ENCODE data around the gene CPVL.

CPVL gene

GRCh38 chr7:29040579-29040925 is 105.8 kb downstream of the CPVL start:
- no peak for DNase-seq

GRCh38 chr7:29039821-29040578 is 106.3 kb downstream of the CPVL start:
- DNase-seq, result no peak

GRCh38 chr7:29038463-29038862 is 107.9 kb downstream of the CPVL start:
- DNase-seq, result no peak

GRCh38 chr7:29035044-29035740 is 111.1 kb downstream of the CPVL start:
- DNase-seq, result no peak

- no peak for DNase-seq
Measured at GRCh38 chr7:29033584-29033983, 112.8 kb downstream of the CPVL start.

- DNase-seq, result no peak
Measured at GRCh38 chr7:29032146-29032545, 114.2 kb downstream of the CPVL start.

GRCh38 chr7:29030781-29031275 is 115.5 kb downstream of the CPVL start:
- no peak for DNase-seq

- DNase-seq, result no peak
Measured at GRCh38 chr7:29022291-29022988, 123.9 kb downstream of the CPVL start.

- no peak for DNase-seq
Measured at GRCh38 chr7:29019896-29020295, 126.4 kb downstream of the CPVL start.

- DNase-seq, result no peak
Measured at GRCh38 chr7:29019387-29019786, 127.0 kb downstream of the CPVL start.

GRCh38 chr7:29017713-29018112 is 128.6 kb downstream of the CPVL start:
- no peak for DNase-seq

- no peak for DNase-seq
Measured at GRCh38 chr7:29014725-29015124, 131.6 kb downstream of the CPVL start.

GRCh38 chr7:29013931-29014330 is 132.4 kb downstream of the CPVL start:
- DNase-seq, result no peak

GRCh38 chr7:29013082-29013695 is 133.1 kb downstream of the CPVL start:
- no peak for DNase-seq

- DNase-seq, result no peak
Measured at GRCh38 chr7:29009947-29010346, 136.4 kb downstream of the CPVL start.

- DNase-seq, result no peak
Measured at GRCh38 chr7:29008590-29008989, 137.7 kb downstream of the CPVL start.

GRCh38 chr7:29007127-29007526 is 139.2 kb downstream of the CPVL start:
- DNase-seq, result peak in 1 of 2 donors; percentile 36

GRCh38 chr7:29005829-29006228 is 140.5 kb downstream of the CPVL start:
- no peak for DNase-seq

- DNase-seq, result no peak
Measured at GRCh38 chr7:29005406-29005805, 140.9 kb downstream of the CPVL start.

GRCh38 chr7:29003703-29004102 is 142.6 kb downstream of the CPVL start:
- no peak for DNase-seq

GRCh38 chr7:29000717-29001076 is 145.6 kb downstream of the CPVL start:
- no peak for DNase-seq

- no peak for DNase-seq
Measured at GRCh38 chr7:28999895-29000716, 146.2 kb downstream of the CPVL start.

Data from hippocampal formation (tissue), 2 donors.